NB4 (cell line): ENCODE results near the gene KRT7.

Experiments
- MYC ChIP-seq: IDR thresholded peaks from 2 replicates; pipeline ENCODE4 v1.6.1; 2011; ENCODE audit warnings: low read depth, low read length
- POLR2A ChIP-seq: IDR thresholded peaks from 2 replicates; pipeline ENCODE4 v1.6.1; 2011; ENCODE audit warnings: mild to moderate bottlenecking; ENCODE audit not compliant: insufficient read length; ENCODE audit errors: extremely low read depth
- TF ChIP-seq, protein P1 (sequence below): IDR thresholded peaks from one replicate; pipeline ENCODE4 v1.5.1; 2012; ENCODE audit warnings: low read depth, low read length

DNA sequence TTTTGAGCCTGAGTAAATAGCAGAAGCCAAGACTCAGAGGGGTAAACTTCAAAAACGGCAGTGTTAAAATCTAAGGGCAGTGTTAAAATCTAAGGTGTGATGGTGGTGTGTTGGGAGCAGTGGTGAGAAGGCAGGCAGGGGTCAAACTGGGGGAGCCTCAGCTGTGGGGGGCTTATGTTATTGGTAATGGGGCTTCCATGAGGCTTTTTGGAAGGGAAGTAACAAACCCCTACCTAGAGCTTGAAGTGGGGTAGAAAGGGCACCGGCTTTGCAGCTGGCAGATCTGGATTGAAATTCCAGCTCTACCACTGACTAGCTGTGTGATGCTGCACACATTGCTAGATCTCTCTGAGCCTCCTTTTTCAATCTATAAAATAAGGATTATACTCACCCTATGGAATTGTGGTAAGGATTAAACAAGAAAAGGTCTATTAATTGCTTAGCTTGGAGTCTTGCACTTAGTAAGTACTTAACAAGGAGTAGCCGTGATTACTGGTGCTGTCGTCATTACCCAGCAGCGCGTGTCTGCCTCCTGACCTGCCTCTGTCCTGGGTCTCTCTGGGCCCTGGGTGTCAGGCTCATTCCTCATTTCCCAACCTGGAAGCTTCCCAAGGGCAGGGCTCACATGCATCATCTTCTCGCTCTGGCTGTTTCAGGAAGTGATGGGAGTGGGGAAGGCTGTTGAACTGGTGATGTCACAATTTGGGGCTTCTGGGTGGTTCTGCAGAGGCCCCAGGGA is 22.7 kb upstream of the KRT7 start:
- TF ChIP-seq POLR2A, result no peak
- TF ChIP-seq, protein P1, sequence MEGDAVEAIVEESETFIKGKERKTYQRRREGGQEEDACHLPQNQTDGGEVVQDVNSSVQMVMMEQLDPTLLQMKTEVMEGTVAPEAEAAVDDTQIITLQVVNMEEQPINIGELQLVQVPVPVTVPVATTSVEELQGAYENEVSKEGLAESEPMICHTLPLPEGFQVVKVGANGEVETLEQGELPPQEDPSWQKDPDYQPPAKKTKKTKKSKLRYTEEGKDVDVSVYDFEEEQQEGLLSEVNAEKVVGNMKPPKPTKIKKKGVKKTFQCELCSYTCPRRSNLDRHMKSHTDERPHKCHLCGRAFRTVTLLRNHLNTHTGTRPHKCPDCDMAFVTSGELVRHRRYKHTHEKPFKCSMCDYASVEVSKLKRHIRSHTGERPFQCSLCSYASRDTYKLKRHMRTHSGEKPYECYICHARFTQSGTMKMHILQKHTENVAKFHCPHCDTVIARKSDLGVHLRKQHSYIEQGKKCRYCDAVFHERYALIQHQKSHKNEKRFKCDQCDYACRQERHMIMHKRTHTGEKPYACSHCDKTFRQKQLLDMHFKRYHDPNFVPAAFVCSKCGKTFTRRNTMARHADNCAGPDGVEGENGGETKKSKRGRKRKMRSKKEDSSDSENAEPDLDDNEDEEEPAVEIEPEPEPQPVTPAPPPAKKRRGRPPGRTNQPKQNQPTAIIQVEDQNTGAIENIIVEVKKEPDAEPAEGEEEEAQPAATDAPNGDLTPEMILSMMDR, result no peak
- no peak for TF ChIP-seq MYC
